ENCODE measurements around the gene BAD. TPM values are rescaled to one million over a fixed set of nuclear protein-coding genes. Genes with fewer than 3 reads are reported as not detected.
A peak's percentile ranks its signal among the peaks of the same experiment; 100 is the strongest.

Gene BAD
- total and polyA plus RNA-seq, 2 experiments from 2014 or later: 52.0 to 122 TPM

- Histone ChIP-seq H3K4me3 (peak within 1 kb of the TSS; percentile 68), H3K9me2 (replicated peaks; ENCODE audit: insufficient read depth) (no peaks in the 10 kb centered on the region), H3K27me3 (no peaks in the 10 kb centered on the region), H3K27ac (peak within 1 kb of the TSS; percentile 78), H3K9me3 (ENCODE audit: low read depth) (no peaks in the 10 kb centered on the region), H3K4me1 (ENCODE audit: insufficient read depth) (peaks cover 15% of the 10 kb centered on the region), H3K36me3 (replicated peaks; ENCODE audit: insufficient read depth, low read depth) (no peaks in the 10 kb centered on the region), H3K79me2 (peaks cover 40% of the 10 kb centered on the region), H4K20me1 (ENCODE audit: insufficient read depth, poor library complexity, severe bottlenecking) (peaks cover 4% of the 10 kb centered on the region), H3K4me2 (peak within 1 kb of the TSS; percentile 97), H2AFZ (peak within 1 kb of the TSS; percentile 55)
- no peak for TF ChIP-seq CTCF (IDR thresholded peaks at IDR 0.05; ENCODE audit: poor library complexity)
- under 1% methylated on average over 43 of the region's 62 CpGs for WGBS (ENCODE audit: low lambda C conversion rate, missing lambda C conversion rate)
- DNase-seq (ENCODE audit: low spot score): peak; percentile 96
Measured at GRCh38 chr11:64230171-64230984, 54.1 kb downstream of the BAD start, which contains the start of gene DNAJC4. Gene DNAJC4 (plus strand): TSS chr11:64230548. CDS start chr11:64230855, 307 bp downstream.

GRCh38 chr11:64229744-64230170, 54.7 kb downstream of the BAD start:
- 60% methylated on average over 13 of the region's 13 CpGs for WGBS (ENCODE audit: low lambda C conversion rate, missing lambda C conversion rate)
- Histone ChIP-seq H3K36me3 (replicated peaks; ENCODE audit: insufficient read depth, low read depth) (no peaks in the 10 kb centered on the region), H3K4me2 (peak overlapping the region; percentile 97), H3K27me3 (no peaks in the 10 kb centered on the region), H3K27ac (peak overlapping the region; percentile 45), H4K20me1 (ENCODE audit: insufficient read depth, poor library complexity, severe bottlenecking) (no peaks in the 10 kb centered on the region), H3K79me2 (peaks cover 39% of the 10 kb centered on the region), H3K9me3 (ENCODE audit: low read depth) (no peaks in the 10 kb centered on the region), H3K4me3 (peak overlapping the region; percentile 9), H3K9me2 (replicated peaks; ENCODE audit: insufficient read depth) (no peaks in the 10 kb centered on the region), H3K4me1 (ENCODE audit: insufficient read depth) (peaks cover 22% of the 10 kb centered on the region), H2AFZ (peak overlapping the region; percentile 14)
- TF ChIP-seq EZH2phosphoT487 (IDR thresholded peaks at IDR 0.05; ENCODE audit: low read depth, severe bottlenecking, unreplicated experiment) (no peak), CTCF (IDR thresholded peaks at IDR 0.05; ENCODE audit: poor library complexity) (no peak), EZH2 (IDR thresholded peaks at IDR 0.05; ENCODE audit: borderline replicate concordance) (no peak)
- DNase-seq (ENCODE audit: low spot score): no peak

GRCh38 chr11:64229090-64229743, 55.2 kb downstream of the BAD start:
- WGBS (ENCODE audit: low lambda C conversion rate, missing lambda C conversion rate): 92% methylated on average over 11 of the region's 12 CpGs
- TF ChIP-seq EZH2 (IDR thresholded peaks at IDR 0.05; ENCODE audit: borderline replicate concordance) (no peak), EZH2phosphoT487 (IDR thresholded peaks at IDR 0.05; ENCODE audit: low read depth, severe bottlenecking, unreplicated experiment) (no peak), CTCF (IDR thresholded peaks at IDR 0.05; ENCODE audit: poor library complexity) (no peak)
- Histone ChIP-seq H3K4me2 (peak overlapping the region; percentile 97), H3K27me3 (no peaks in the 10 kb centered on the region), H3K4me1 (ENCODE audit: insufficient read depth) (peaks cover 22% of the 10 kb centered on the region), H4K20me1 (ENCODE audit: insufficient read depth, poor library complexity, severe bottlenecking) (no peaks in the 10 kb centered on the region), H3K9me3 (ENCODE audit: low read depth) (no peaks in the 10 kb centered on the region), H3K36me3 (replicated peaks; ENCODE audit: insufficient read depth, low read depth) (no peaks in the 10 kb centered on the region), H3K27ac (peak overlapping the region; percentile 45), H3K4me3 (no peak overlapping the region), H3K9me2 (replicated peaks; ENCODE audit: insufficient read depth) (no peaks in the 10 kb centered on the region), H2AFZ (no peak overlapping the region), H3K79me2 (peaks cover 39% of the 10 kb centered on the region)
- DNase-seq (ENCODE audit: low spot score): no peak

Measured in hepatocyte (in vitro differentiated cells).